Measurements from ENCODE around the gene PLXNB2.

DNA sequence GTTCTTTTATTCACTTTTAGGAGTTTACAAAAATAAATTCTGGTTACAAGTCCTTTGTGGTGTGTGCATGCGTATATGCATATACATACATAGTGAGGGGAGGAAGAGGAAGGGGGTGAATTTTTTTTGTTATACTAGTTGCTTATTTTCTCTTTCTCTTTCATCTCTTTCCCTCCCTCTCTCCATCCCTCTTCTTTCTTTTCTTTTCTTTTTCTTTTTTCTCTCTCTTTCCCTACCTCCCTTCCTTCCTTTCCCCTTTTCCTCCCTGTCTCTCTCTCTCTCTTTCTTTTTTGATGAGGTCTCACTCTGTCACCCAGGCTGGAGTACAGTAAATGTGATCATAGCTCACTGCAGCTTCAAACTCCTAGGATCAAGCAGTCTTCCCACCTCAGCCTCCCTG lies 49.8 kb upstream of the PLXNB2 start:
- TF ChIP-seq, protein P1, sequence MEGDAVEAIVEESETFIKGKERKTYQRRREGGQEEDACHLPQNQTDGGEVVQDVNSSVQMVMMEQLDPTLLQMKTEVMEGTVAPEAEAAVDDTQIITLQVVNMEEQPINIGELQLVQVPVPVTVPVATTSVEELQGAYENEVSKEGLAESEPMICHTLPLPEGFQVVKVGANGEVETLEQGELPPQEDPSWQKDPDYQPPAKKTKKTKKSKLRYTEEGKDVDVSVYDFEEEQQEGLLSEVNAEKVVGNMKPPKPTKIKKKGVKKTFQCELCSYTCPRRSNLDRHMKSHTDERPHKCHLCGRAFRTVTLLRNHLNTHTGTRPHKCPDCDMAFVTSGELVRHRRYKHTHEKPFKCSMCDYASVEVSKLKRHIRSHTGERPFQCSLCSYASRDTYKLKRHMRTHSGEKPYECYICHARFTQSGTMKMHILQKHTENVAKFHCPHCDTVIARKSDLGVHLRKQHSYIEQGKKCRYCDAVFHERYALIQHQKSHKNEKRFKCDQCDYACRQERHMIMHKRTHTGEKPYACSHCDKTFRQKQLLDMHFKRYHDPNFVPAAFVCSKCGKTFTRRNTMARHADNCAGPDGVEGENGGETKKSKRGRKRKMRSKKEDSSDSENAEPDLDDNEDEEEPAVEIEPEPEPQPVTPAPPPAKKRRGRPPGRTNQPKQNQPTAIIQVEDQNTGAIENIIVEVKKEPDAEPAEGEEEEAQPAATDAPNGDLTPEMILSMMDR (IDR thresholded peaks at IDR 0.05; ENCODE audit: low read depth, low read length) = no peak
- no peak for TF ChIP-seq EZH2phosphoT487 (IDR thresholded peaks at IDR 0.05; ENCODE audit: low read depth)

Data from OCI-LY3 (cell line).